Upper lobe of left lung (tissue), 6 donors: ENCODE measurements around the gene GJE1. TPM values are rescaled to one million over a fixed set of nuclear protein-coding genes. Genes with fewer than 3 reads are reported as not detected.

Experiments used
- ATAC-seq, 2 donors: fragments of 200-7000 bp; cut with Tn5 transposase; one replicate each; pipeline ENCODE4 v1.9.1; 2022; ENCODE audit warnings: mild to moderate bottlenecking in 2 of 2, moderate library complexity in 2 of 2; ENCODE audit not compliant: low FRiP score in 2 of 2
- DNase-seq, 2 donors: peaks; one replicate each; pipeline ENCODE4 v3.0.0-alpha.2; 2019 to 2020
- H3K27ac ChIP-seq, 4 donors: fragments of 200-600 bp; sonication (generic); one replicate each; pipeline ENCODE4 v1.5.1; 2016 to 2019
- H3K27me3 ChIP-seq, 4 donors: fragments of 200-600 bp; sonication (generic); one replicate each; pipeline ENCODE4 v1.5.1; 2017 to 2019
- H3K36me3 ChIP-seq, 4 donors: fragments of 200-600 bp; sonication (generic); one replicate each; pipeline ENCODE4 v1.5.1; 2016 to 2019
- H3K4me1 ChIP-seq, 4 donors: fragments of 200-600 bp; sonication (generic); one replicate each; pipeline ENCODE4 v1.5.1; 2018 to 2019
- H3K4me3 ChIP-seq, 4 donors: fragments of 200-600 bp; sonication (generic); one replicate each; pipeline ENCODE4 v1.5.1; 2017 to 2019; ENCODE audit warnings: mild to moderate bottlenecking in 2 of 4, moderate library complexity in 1 of 4
- H3K9me3 ChIP-seq, 4 donors: fragments of 200-600 bp; sonication (generic); one replicate each; pipeline ENCODE4 v1.5.1; 2018 to 2019
- EP300 ChIP-seq, 4 donors: sonication (generic); formaldehyde crosslinking; IDR thresholded peaks; one replicate each; pipeline ENCODE4 v1.5.1; 2017; ENCODE audit warnings: antibody characterized with exemption in 4 of 4, control low read depth in 2 of 4
- POLR2A ChIP-seq, 4 donors: fragments of 450-650 bp; IDR thresholded peaks; one replicate each; pipeline ENCODE4 v1.5.1; 2016 to 2017; ENCODE audit warnings: antibody characterized with exemption in 4 of 4, mild to moderate bottlenecking in 2 of 4
- POLR2AphosphoS5 ChIP-seq, 2 donors: sonication (generic); formaldehyde crosslinking; IDR thresholded peaks; one replicate each; pipeline ENCODE4 v1.5.1; 2017; ENCODE audit warnings: antibody characterized with exemption in 2 of 2
- WGBS, 2 donors: methylation state at CpG; one replicate each; pipeline ENCODE4 v1.1.5; 2017 to 2018; 5-methylcytosine and 5-hydroxymethylcytosine counted together
- total RNA-seq, 6 donors: library from RNA; depleted of rRNA in 4 of 6; stranded (reverse); fragments of >200 nt in 4 of 6; gene quantifications; one replicate each; pipeline versions ENCODE4 v1.1.0 to v1.2.1, GENCODE V29; 2016 to 2021
- TF ChIP-seq, protein P1 (sequence below), 6 experiments: fragments of 450-650 bp in 4 of 6; fragments of 200-600 bp in 2 of 6; sonication (generic) in 2 of 6; IDR thresholded peaks; one replicate each; pipeline ENCODE4 v1.5.1; 2016 to 2019; ENCODE audit warnings: antibody characterized with exemption in 6 of 6
- donor health status: DM: no; HTN: no; CAD: no; lungs with moderate emphysema.
- donor health status: DM: no; HTN: yes; CAD: no; lungs with severe emphysema.

Gene GJE1
- total RNA-seq, 6 donors from 2014 or later, result not detected

DNA sequence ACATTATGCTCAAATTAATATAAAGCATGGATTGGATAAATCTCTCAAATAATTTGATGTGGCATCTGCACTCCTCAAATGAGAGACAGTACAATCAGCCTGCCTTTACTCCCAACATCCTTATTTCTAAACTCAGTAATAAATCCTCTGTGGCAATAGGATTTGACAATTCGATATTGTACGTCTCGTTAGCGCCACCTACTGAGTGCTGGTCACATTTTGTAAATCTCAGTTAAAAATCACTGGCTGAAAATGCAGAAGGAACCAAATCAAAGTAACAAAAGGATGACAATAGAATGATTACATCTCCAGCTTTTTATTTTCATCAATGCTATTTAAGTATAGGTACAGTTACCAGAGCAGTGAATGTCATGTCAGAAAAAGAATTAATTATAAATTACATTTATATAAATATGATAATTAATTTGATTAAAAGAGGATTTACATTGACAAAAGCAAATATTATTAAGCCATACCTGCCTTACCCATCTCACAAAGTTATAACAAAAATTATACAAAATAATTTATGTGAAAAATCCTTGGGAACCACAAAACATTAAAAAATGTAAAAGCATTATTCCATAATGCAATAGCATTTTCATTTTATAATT is 20.2 kb upstream of the GJE1 start:
- no peaks in the 10 kb centered on the region for H3K27me3 ChIP-seq
- H3K9me3 ChIP-seq, result no peaks in the 10 kb centered on the region
- TF ChIP-seq, protein P1, sequence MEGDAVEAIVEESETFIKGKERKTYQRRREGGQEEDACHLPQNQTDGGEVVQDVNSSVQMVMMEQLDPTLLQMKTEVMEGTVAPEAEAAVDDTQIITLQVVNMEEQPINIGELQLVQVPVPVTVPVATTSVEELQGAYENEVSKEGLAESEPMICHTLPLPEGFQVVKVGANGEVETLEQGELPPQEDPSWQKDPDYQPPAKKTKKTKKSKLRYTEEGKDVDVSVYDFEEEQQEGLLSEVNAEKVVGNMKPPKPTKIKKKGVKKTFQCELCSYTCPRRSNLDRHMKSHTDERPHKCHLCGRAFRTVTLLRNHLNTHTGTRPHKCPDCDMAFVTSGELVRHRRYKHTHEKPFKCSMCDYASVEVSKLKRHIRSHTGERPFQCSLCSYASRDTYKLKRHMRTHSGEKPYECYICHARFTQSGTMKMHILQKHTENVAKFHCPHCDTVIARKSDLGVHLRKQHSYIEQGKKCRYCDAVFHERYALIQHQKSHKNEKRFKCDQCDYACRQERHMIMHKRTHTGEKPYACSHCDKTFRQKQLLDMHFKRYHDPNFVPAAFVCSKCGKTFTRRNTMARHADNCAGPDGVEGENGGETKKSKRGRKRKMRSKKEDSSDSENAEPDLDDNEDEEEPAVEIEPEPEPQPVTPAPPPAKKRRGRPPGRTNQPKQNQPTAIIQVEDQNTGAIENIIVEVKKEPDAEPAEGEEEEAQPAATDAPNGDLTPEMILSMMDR (IDR thresholded peaks at IDR 0.05), result peak in 5 of 6 experiments; percentile 37 to 67 (median 54)
- no peak for TF ChIP-seq POLR2AphosphoS5 (IDR thresholded peaks at IDR 0.05)
- TF ChIP-seq POLR2A (IDR thresholded peaks at IDR 0.05), result no peak
- no peak for TF ChIP-seq EP300 (IDR thresholded peaks at IDR 0.05)
- WGBS, 2 donors, result 0% methylated on average over 4 of the region's 4 CpGs
- ATAC-seq (peak in 1 of 2 donors; percentile 60), DNase-seq (peak in 1 of 2 donors; percentile 47)
- no peak overlapping the region for H3K27ac ChIP-seq
- no peak overlapping the region for H3K4me3 ChIP-seq
- H3K4me1 ChIP-seq, result no peaks in the 10 kb centered on the region
- no peaks in the 10 kb centered on the region for H3K36me3 ChIP-seq

DNA sequence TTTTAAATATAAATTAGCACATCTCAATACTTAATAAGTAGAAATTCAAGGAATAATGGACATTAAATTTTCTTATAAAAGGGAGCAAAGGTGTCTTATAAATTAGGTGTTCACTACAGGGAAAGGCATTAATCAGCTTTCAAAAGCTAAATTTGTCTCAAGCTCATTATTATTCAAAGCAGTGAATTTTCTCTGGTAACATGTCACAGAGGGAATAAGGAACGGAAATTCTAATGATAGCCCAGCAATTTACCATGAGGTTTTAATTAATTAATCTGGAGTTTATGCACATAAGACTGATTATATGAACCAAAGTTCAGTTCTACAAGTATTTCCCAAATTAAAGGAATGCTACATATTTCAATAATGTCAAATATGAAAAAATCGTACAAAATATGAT is 15.4 kb upstream of the GJE1 start:
- H3K4me3 ChIP-seq, result no peak overlapping the region
- H3K4me1 ChIP-seq, result no peaks in the 10 kb centered on the region
- no peak for DNase-seq
- no peaks in the 10 kb centered on the region for H3K27me3 ChIP-seq
- H3K9me3 ChIP-seq, result no peaks in the 10 kb centered on the region
- ATAC-seq, result no peak
- no peak overlapping the region for H3K27ac ChIP-seq
- H3K36me3 ChIP-seq, result no peaks in the 10 kb centered on the region
- no peak for TF ChIP-seq POLR2AphosphoS5 (IDR thresholded peaks at IDR 0.05)
- TF ChIP-seq, protein P1 (IDR thresholded peaks at IDR 0.05), result no peak
- 89% methylated on average over 2 of the region's 2 CpGs for WGBS, 2 donors

GRCh38 chr6:142118328-142118727 is 14.4 kb upstream of the GJE1 start:
- H3K36me3 ChIP-seq, result no peaks in the 10 kb centered on the region
- no peaks in the 10 kb centered on the region for H3K9me3 ChIP-seq
- H3K27me3 ChIP-seq, result no peaks in the 10 kb centered on the region
- no peak for DNase-seq
- 69 to 79% methylated on average over 3 of the region's 3 CpGs for WGBS, 2 donors
- TF ChIP-seq POLR2AphosphoS5 (IDR thresholded peaks at IDR 0.05) (no peak), EP300 (IDR thresholded peaks at IDR 0.05) (no peak), POLR2A (IDR thresholded peaks at IDR 0.05) (no peak)
- TF ChIP-seq, protein P1 (IDR thresholded peaks at IDR 0.05), result no peak
- no peaks in the 10 kb centered on the region for H3K4me1 ChIP-seq
- no peak for ATAC-seq
- H3K27ac ChIP-seq, result no peak overlapping the region
- no peak overlapping the region for H3K4me3 ChIP-seq

GRCh38 chr6:142118925-142119324 is 13.8 kb upstream of the GJE1 start:
- ATAC-seq (no peak), DNase-seq (no peak)
- H3K36me3 ChIP-seq, result no peaks in the 10 kb centered on the region
- H3K4me1 ChIP-seq, result no peaks in the 10 kb centered on the region
- H3K4me3 ChIP-seq, result no peak overlapping the region
- no peak for TF ChIP-seq POLR2A (IDR thresholded peaks at IDR 0.05)
- TF ChIP-seq EP300 (IDR thresholded peaks at IDR 0.05), result no peak
- TF ChIP-seq POLR2AphosphoS5 (IDR thresholded peaks at IDR 0.05), result no peak
- TF ChIP-seq, protein P1 (IDR thresholded peaks at IDR 0.05), result no peak
- H3K27ac ChIP-seq, result no peak overlapping the region
- 76 to 81% methylated on average over 2 of the region's 2 CpGs for WGBS, 2 donors
- no peaks in the 10 kb centered on the region for H3K9me3 ChIP-seq
- H3K27me3 ChIP-seq, result no peaks in the 10 kb centered on the region

- ATAC-seq, result no peak
- WGBS, 2 donors, result 67 to 73% methylated on average over 3 of the region's 3 CpGs
- H3K27me3 ChIP-seq, result no peaks in the 10 kb centered on the region
Observed at GRCh38 chr6:142121342-142121741, 11.4 kb upstream of the GJE1 start.

More at GRCh38 chr6:142121342-142121741, 11.4 kb upstream of the GJE1 start:
- H3K4me1 ChIP-seq, result no peaks in the 10 kb centered on the region
- DNase-seq, result no peak
- H3K9me3 ChIP-seq, result no peaks in the 10 kb centered on the region
- H3K27ac ChIP-seq, result no peak overlapping the region
- no peaks in the 10 kb centered on the region for H3K36me3 ChIP-seq
- TF ChIP-seq POLR2A (IDR thresholded peaks at IDR 0.05) (no peak), POLR2AphosphoS5 (IDR thresholded peaks at IDR 0.05) (no peak), EP300 (IDR thresholded peaks at IDR 0.05) (no peak)
- TF ChIP-seq, protein P1 (IDR thresholded peaks at IDR 0.05), result no peak
- no peak overlapping the region for H3K4me3 ChIP-seq
